Loucy (cell line): ENCODE results near the gene ZC3H12C.

Experiments used
- H2AFZ ChIP-seq: fragments of 200-600 bp; sonication (generic); 2 replicates; pipeline ENCODE4 v1.6.0; 2016; ENCODE audit warnings: antibody characterized with exemption, mild to moderate bottlenecking, low read length, moderate library complexity
- H3F3A ChIP-seq: fragments of 200-600 bp; 2 replicates; pipeline ENCODE4 v1.6.0; 2016; ENCODE audit warnings: antibody characterized with exemption, low read depth, mild to moderate bottlenecking
- H3K27me3 ChIP-seq: fragments of 200-600 bp; sonication (generic); 2 replicates; pipeline ENCODE4 v1.6.1; 2014; ENCODE audit warnings: low read length, mild to moderate bottlenecking; ENCODE audit not compliant: insufficient read depth, poor library complexity, severe bottlenecking
- H3K36me3 ChIP-seq: fragments of 200-600 bp; sonication (generic); 2 replicates; pipeline ENCODE4 v1.6.1; 2016; ENCODE audit warnings: low read length; ENCODE audit not compliant: insufficient read depth
- H3K4me1 ChIP-seq: fragments of 200-600 bp; sonication (generic); 2 replicates; pipeline ENCODE4 v1.5.1; 2014; ENCODE audit warnings: low read length, mild to moderate bottlenecking; ENCODE audit not compliant: insufficient read depth, poor library complexity, severe bottlenecking
- H3K4me2 ChIP-seq: fragments of 200-600 bp; sonication (generic); 2 replicates; pipeline ENCODE4 v1.6.0; 2014; ENCODE audit warnings: antibody characterized with exemption, low read length, low read depth, mild to moderate bottlenecking; ENCODE audit not compliant: poor library complexity, severe bottlenecking
- H3K4me3 ChIP-seq: fragments of 200-600 bp; sonication (generic); 2 replicates; pipeline ENCODE4 v1.5.1; 2014; ENCODE audit warnings: low read length, mild to moderate bottlenecking, mixed read lengths; ENCODE audit not compliant: poor library complexity, severe bottlenecking
- H3K79me2 ChIP-seq: fragments of 200-600 bp; sonication (generic); 2 replicates; pipeline ENCODE4 v1.6.1; 2014; ENCODE audit warnings: low read length; ENCODE audit not compliant: insufficient read depth
- H3K9ac ChIP-seq: fragments of 200-600 bp; sonication (generic); 2 replicates; pipeline ENCODE4 v1.6.0; 2014; ENCODE audit warnings: mild to moderate bottlenecking, low read depth, low read length, moderate library complexity; ENCODE audit not compliant: poor library complexity, severe bottlenecking
- H3K9me2 ChIP-seq: fragments of 200-600 bp; sonication (generic); replicated peaks from 2 replicates; pipeline ENCODE4 v1.6.1; 2016; ENCODE audit warnings: low read depth, low read length, mixed read lengths
- H3K9me3 ChIP-seq: fragments of 200-600 bp; sonication (generic); 2 replicates; pipeline ENCODE4 v1.6.1; 2014; ENCODE audit warnings: mild to moderate bottlenecking, antibody characterized with exemption, low read length, low read depth; ENCODE audit not compliant: insufficient read depth
- H4K20me1 ChIP-seq: fragments of 200-600 bp; sonication (generic); 2 replicates; pipeline ENCODE4 v1.6.0; 2014; ENCODE audit warnings: antibody characterized with exemption, low read length, mild to moderate bottlenecking; ENCODE audit not compliant: insufficient read depth, poor library complexity, severe bottlenecking
- CTCF ChIP-seq: fragments of 200-600 bp; sonication (generic); conservative IDR thresholded peaks from 2 replicates; pipeline ENCODE4 v1.5.1; 2014; ENCODE audit warnings: mild to moderate bottlenecking, antibody characterized with exemption, low read length
- EZH2phosphoT487 ChIP-seq: fragments of 200-600 bp; IDR thresholded peaks from 2 replicates; pipeline ENCODE4 v1.6.1; 2018; ENCODE audit warnings: antibody characterized with exemption, mild to moderate bottlenecking, moderate library complexity, borderline replicate concordance

ZC3H12C gene

GRCh38 chr11:110086892-110087309 lies 6.3 kb upstream of the ZC3H12C start:
- TF ChIP-seq CTCF, result no peak
- no peak for TF ChIP-seq EZH2phosphoT487
- H3K9ac ChIP-seq, result no peak overlapping the region
- no peak overlapping the region for H3K4me2 ChIP-seq

GRCh38 chr11:110087812-110088534 lies 5.2 kb upstream of the ZC3H12C start:
- Histone ChIP-seq H3K27me3 (no peaks in the 10 kb centered on the region), H3K9me3 (no peaks in the 10 kb centered on the region), H3K4me3 (no peak overlapping the region), H3K36me3 (no peaks in the 10 kb centered on the region), H3K4me2 (no peak overlapping the region), H4K20me1 (no peaks in the 10 kb centered on the region), H3F3A (no peaks in the 10 kb centered on the region), H3K4me1 (peaks cover 22% of the 10 kb centered on the region), H3K9me2 (no peaks in the 10 kb centered on the region), H3K9ac (no peak overlapping the region), H2AFZ (0 out of 2 replicates have a peak overlapping the region, but pooled peaks have one; percentile 0), H3K79me2 (no peaks in the 10 kb centered on the region)
- TF ChIP-seq EZH2phosphoT487, result no peak
- TF ChIP-seq CTCF, result no peak

More at GRCh38 chr11:110086892-110087309, 6.3 kb upstream of the ZC3H12C start:
- peaks cover 24% of the 10 kb centered on the region for H3K4me1 ChIP-seq
- H3F3A ChIP-seq, result no peaks in the 10 kb centered on the region
- no peaks in the 10 kb centered on the region for H3K9me2 ChIP-seq
- H3K4me3 ChIP-seq, result no peak overlapping the region
- no peaks in the 10 kb centered on the region for H3K36me3 ChIP-seq
- H3K79me2 ChIP-seq, result no peaks in the 10 kb centered on the region
- no peak overlapping the region for H2AFZ ChIP-seq
- no peaks in the 10 kb centered on the region for H4K20me1 ChIP-seq
- H3K27me3 ChIP-seq, result no peaks in the 10 kb centered on the region
- no peaks in the 10 kb centered on the region for H3K9me3 ChIP-seq

GRCh38 chr11:110088535-110089344 lies 4.5 kb upstream of the ZC3H12C start:
- Histone ChIP-seq H3K4me3 (no peak overlapping the region), H3K4me2 (no peak overlapping the region), H3F3A (no peaks in the 10 kb centered on the region), H3K9me2 (no peaks in the 10 kb centered on the region), H3K27me3 (no peaks in the 10 kb centered on the region), H2AFZ (no peak overlapping the region), H3K36me3 (no peaks in the 10 kb centered on the region), H3K9ac (no peak overlapping the region), H4K20me1 (no peaks in the 10 kb centered on the region), H3K79me2 (no peaks in the 10 kb centered on the region), H3K9me3 (no peaks in the 10 kb centered on the region), H3K4me1 (peaks cover 17% of the 10 kb centered on the region)
- TF ChIP-seq EZH2phosphoT487 (no peak), CTCF (no peak)
